Measurements from ENCODE around the gene OPRD1. TPM values are rescaled to one million over a fixed set of nuclear protein-coding genes. Genes with fewer than 3 reads are reported as not detected.

The OPRD1 gene
- polyA plus RNA-seq, 3 donors = 0.01 TPM; not detected in 2

DNA sequence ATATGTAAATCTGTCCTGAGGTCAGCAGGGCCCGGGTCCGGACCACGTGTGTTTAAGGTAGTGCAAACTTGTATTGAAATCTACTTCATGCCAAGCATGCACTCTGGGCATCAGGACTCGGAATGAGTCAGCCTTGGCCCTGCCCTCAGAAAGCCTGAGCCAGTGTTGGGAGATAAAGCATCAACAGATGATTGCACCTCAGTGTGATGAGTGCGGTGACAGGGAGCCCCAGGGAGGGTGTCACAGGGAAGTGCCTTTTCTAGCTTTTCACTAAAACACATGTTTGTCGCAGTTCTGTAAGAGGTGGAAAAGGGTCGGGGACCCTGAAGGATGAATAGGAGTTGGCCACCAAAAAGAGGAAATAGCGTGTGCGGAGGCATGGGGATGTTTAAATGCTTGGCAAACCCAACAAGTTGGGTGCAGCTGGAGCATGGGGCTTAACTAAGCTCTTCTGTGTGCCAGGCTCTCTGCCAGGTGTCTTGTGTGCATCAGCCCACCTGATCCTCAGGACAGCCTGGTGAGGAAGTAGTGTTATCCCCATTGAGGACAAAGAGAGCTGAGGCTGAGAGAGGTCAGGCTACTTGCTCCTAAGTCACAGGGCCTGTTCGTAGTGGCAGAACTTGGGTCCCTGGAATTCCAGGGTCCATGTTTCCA, 54.2 kb downstream of the OPRD1 start:
- no peak for DNase-seq
- Mint-ChIP-seq H3K9me3 (peaks cover 0 to 2% (median 0%) of the 10 kb centered on the region in 7 donors), H3K4me1 (no peaks in the 10 kb centered on the region), H3K36me3 (no peaks in the 10 kb centered on the region), H3K27me3 (ENCODE audit: low read depth in 3 of 3) (peaks cover 7 to 20% (median 9%) of the 10 kb centered on the region in 3 donors), H3K27ac (no peak overlapping the region), H3K4me3 (no peak overlapping the region)
- no peaks in the 10 kb centered on the region for H4K20me1 ChIP-seq (ENCODE audit: insufficient read depth, low read length)
- WGBS (ENCODE audit: insufficient coverage) = 95% methylated on average over 7 of the region's 10 CpGs
- no peak overlapping the region for H2AFZ ChIP-seq (ENCODE audit: insufficient read depth, low read depth, low read length, poor library complexity, severe bottlenecking)
- no peaks in the 10 kb centered on the region for H3K79me2 ChIP-seq (ENCODE audit: insufficient read depth, low read length)
- no peaks in the 10 kb centered on the region for H3K4me1 ChIP-seq (ENCODE audit: control insufficient read depth in 1 of 2, insufficient read depth in 2 of 2, low read length in 2 of 2)
- H3K9me3 ChIP-seq (replicated peaks in 1 of 2; ENCODE audit: control insufficient read depth in 1 of 2, insufficient read depth in 1 of 2, low read length in 2 of 2) = no peaks in the 10 kb centered on the region
- H3K36me3 ChIP-seq (replicated peaks in 1 of 2; ENCODE audit: control insufficient read depth in 1 of 2, insufficient read depth in 2 of 2, low read length in 2 of 2) = no peaks in the 10 kb centered on the region
- intact Hi-C loops (cut with micrococcal nuclease) = no loop called here
- no peak overlapping the region for H3K4me2 ChIP-seq (replicated peaks; ENCODE audit: extremely low read depth, low read length, poor library complexity, severe bottlenecking)
- no peaks in the 10 kb centered on the region for H3K27me3 ChIP-seq (ENCODE audit: control insufficient read depth in 2 of 2, insufficient read depth in 2 of 2, low read length in 2 of 2)
- H3K4me3 ChIP-seq (replicated peaks in 1 of 3; ENCODE audit: low read depth in 2 of 3, low read length in 3 of 3) = no peak overlapping the region
- TF ChIP-seq, protein P1, sequence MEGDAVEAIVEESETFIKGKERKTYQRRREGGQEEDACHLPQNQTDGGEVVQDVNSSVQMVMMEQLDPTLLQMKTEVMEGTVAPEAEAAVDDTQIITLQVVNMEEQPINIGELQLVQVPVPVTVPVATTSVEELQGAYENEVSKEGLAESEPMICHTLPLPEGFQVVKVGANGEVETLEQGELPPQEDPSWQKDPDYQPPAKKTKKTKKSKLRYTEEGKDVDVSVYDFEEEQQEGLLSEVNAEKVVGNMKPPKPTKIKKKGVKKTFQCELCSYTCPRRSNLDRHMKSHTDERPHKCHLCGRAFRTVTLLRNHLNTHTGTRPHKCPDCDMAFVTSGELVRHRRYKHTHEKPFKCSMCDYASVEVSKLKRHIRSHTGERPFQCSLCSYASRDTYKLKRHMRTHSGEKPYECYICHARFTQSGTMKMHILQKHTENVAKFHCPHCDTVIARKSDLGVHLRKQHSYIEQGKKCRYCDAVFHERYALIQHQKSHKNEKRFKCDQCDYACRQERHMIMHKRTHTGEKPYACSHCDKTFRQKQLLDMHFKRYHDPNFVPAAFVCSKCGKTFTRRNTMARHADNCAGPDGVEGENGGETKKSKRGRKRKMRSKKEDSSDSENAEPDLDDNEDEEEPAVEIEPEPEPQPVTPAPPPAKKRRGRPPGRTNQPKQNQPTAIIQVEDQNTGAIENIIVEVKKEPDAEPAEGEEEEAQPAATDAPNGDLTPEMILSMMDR (IDR thresholded peaks at IDR 0.05) = no peak
- H3K27ac ChIP-seq (ENCODE audit: low read depth in 1 of 2, low read length in 2 of 2) = no peak overlapping the region
- no peak overlapping the region for H3K9ac ChIP-seq (ENCODE audit: insufficient read depth, low read length, poor library complexity, severe bottlenecking)

DNA sequence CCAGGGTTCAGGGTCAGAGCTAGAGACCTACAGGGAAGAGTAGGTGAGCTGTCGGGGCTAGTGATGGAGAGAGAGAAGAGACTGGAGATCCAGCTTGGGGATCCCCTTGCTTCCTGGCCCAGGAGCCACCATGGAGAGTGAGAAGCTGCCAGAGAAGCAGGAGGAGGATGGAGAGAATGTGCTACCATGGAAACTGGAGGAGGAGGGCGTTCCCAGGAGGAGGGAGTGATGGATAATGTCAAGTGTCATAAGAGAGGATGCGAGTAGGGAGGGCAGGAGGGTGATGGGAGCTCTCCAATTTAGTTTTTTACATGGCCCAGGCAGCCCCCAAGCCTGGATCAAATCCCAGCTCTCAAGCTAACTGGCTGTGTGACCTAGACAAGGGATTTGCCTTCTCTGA, 55.9 kb downstream of the OPRD1 start:
- Histone ChIP-seq H3K9ac (ENCODE audit: insufficient read depth, low read length, poor library complexity, severe bottlenecking) (no peak overlapping the region), H3K36me3 (replicated peaks in 1 of 2; ENCODE audit: control insufficient read depth in 1 of 2, insufficient read depth in 2 of 2, low read length in 2 of 2) (no peaks in the 10 kb centered on the region), H4K20me1 (ENCODE audit: insufficient read depth, low read length) (no peaks in the 10 kb centered on the region), H3K4me2 (replicated peaks; ENCODE audit: extremely low read depth, low read length, poor library complexity, severe bottlenecking) (no peak overlapping the region), H3K27me3 (ENCODE audit: control insufficient read depth in 2 of 2, insufficient read depth in 2 of 2, low read length in 2 of 2) (no peaks in the 10 kb centered on the region), H3K4me3 (replicated peaks in 1 of 3; ENCODE audit: low read depth in 2 of 3, low read length in 3 of 3) (no peak overlapping the region), H3K9me3 (replicated peaks in 1 of 2; ENCODE audit: control insufficient read depth in 1 of 2, insufficient read depth in 1 of 2, low read length in 2 of 2) (no peaks in the 10 kb centered on the region), H3K27ac (ENCODE audit: low read depth in 1 of 2, low read length in 2 of 2) (no peak overlapping the region), H2AFZ (ENCODE audit: insufficient read depth, low read depth, low read length, poor library complexity, severe bottlenecking) (no peak overlapping the region), H3K79me2 (ENCODE audit: insufficient read depth, low read length) (no peaks in the 10 kb centered on the region), H3K4me1 (ENCODE audit: control insufficient read depth in 1 of 2, insufficient read depth in 2 of 2, low read length in 2 of 2) (no peaks in the 10 kb centered on the region)
- Mint-ChIP-seq H3K27ac (no peak overlapping the region), H3K9me3 (peaks cover 0 to 4% (median 0%) of the 10 kb centered on the region in 7 donors), H3K4me1 (no peaks in the 10 kb centered on the region), H3K36me3 (no peaks in the 10 kb centered on the region), H3K27me3 (ENCODE audit: low read depth in 3 of 3) (peaks cover 7 to 15% (median 9%) of the 10 kb centered on the region in 3 donors), H3K4me3 (no peak overlapping the region)
- TF ChIP-seq, protein P1 (IDR thresholded peaks at IDR 0.05) = no peak
- 82% methylated on average over 2 of the region's 3 CpGs for WGBS (ENCODE audit: insufficient coverage)
- intact Hi-C loops (cut with micrococcal nuclease) = no loop called here
- DNase-seq = no peak

Data from CD14-positive monocyte (primary cell).